RCC 7860 (cell line): ENCODE measurements around the gene AP1B1.

Experiments
- DNase-seq: peaks from one replicate; pipeline ENCODE4 v3.0.0-alpha.2; 2015; ENCODE audit warnings: low spot score
- FAIRE-seq: peaks from 2 replicates; lab custom pipeline; 2012; peaks lifted over from hg19 to GRCh38; lab: Jason Lieb, UNC

The AP1B1 gene

GRCh38 chr22:29334696-29335344, 53.5 kb downstream of the AP1B1 start:
- no peak for DNase-seq
- no peak for FAIRE-seq

- no peak for FAIRE-seq
Measured at GRCh38 chr22:29334148-29334547, 54.2 kb downstream of the AP1B1 start.

GRCh38 chr22:29332886-29333496, 55.4 kb downstream of the AP1B1 start:
- FAIRE-seq: no peak

More at GRCh38 chr22:29334148-29334547, 54.2 kb downstream of the AP1B1 start:
- no peak for DNase-seq

GRCh38 chr22:29331658-29332300, 56.6 kb downstream of the AP1B1 start:
- no peak for FAIRE-seq
- DNase-seq: no peak

More at GRCh38 chr22:29332886-29333496, 55.4 kb downstream of the AP1B1 start:
- DNase-seq: no peak

GRCh38 chr22:29331213-29331612, 57.2 kb downstream of the AP1B1 start:
- no peak for DNase-seq
- FAIRE-seq: no peak

- FAIRE-seq (no peak), DNase-seq (no peak)
Measured at GRCh38 chr22:29330753-29331152, 57.6 kb downstream of the AP1B1 start.

GRCh38 chr22:29330291-29330690, 58.1 kb downstream of the AP1B1 start:
- DNase-seq (no peak), FAIRE-seq (no peak)

GRCh38 chr22:29329581-29329980, 58.8 kb downstream of the AP1B1 start:
- no peak for DNase-seq
- FAIRE-seq: no peak

- FAIRE-seq: no peak
- no peak for DNase-seq
Measured at GRCh38 chr22:29328566-29329500, 59.5 kb downstream of the AP1B1 start.

- FAIRE-seq (no peak), DNase-seq (no peak)
Measured at GRCh38 chr22:29328055-29328454, 60.3 kb downstream of the AP1B1 start.

- FAIRE-seq (no peak), DNase-seq (no peak)
Measured at GRCh38 chr22:29327089-29327764, 61.1 kb downstream of the AP1B1 start.

- FAIRE-seq (no peak), DNase-seq (no peak)
Measured at GRCh38 chr22:29326481-29326880, 61.9 kb downstream of the AP1B1 start.

GRCh38 chr22:29325785-29326315, 62.5 kb downstream of the AP1B1 start:
- no peak for FAIRE-seq

GRCh38 chr22:29325356-29325755, 63.0 kb downstream of the AP1B1 start:
- DNase-seq: no peak
- no peak for FAIRE-seq

More at GRCh38 chr22:29325785-29326315, 62.5 kb downstream of the AP1B1 start:
- DNase-seq: no peak

- FAIRE-seq (no peak), DNase-seq (no peak)
Measured at GRCh38 chr22:29323641-29324040, 64.7 kb downstream of the AP1B1 start.

- FAIRE-seq (no peak), DNase-seq (no peak)
Measured at GRCh38 chr22:29320546-29320945, 67.8 kb downstream of the AP1B1 start.

- no peak for FAIRE-seq
Measured at GRCh38 chr22:29319072-29319471, 69.3 kb downstream of the AP1B1 start.

GRCh38 chr22:29317827-29318454, 70.4 kb downstream of the AP1B1 start:
- DNase-seq (no peak), FAIRE-seq (no peak)

More at GRCh38 chr22:29319072-29319471, 69.3 kb downstream of the AP1B1 start:
- no peak for DNase-seq

GRCh38 chr22:29316141-29316828, 72.1 kb downstream of the AP1B1 start:
- DNase-seq: no peak

More at GRCh38 chr22:29316141-29316828, 72.1 kb downstream of the AP1B1 start:
- no peak for FAIRE-seq
